RWPE1 (cell line): ENCODE results near the gene TMIE.

Experiments used
- CTCF ChIA-PET: fragments of 350-600 bp; sonication (Branson Sonifier 250); formaldehyde crosslinking; extraction: SDS; loops from one replicate; lab custom pipeline; 2021; lab: Yijun Ruan, JAX
- POLR2A ChIA-PET: fragments of 400-600 bp; formaldehyde crosslinking; extraction: SDS; loops from one replicate; lab custom pipeline; 2020; ENCODE audit warnings: antibody characterized with exemption; ENCODE audit not compliant: low non-redundant PET; lab: Yijun Ruan, JAX
- DNase-seq: peaks from one replicate; pipeline ENCODE4 v3.0.0; 2012; ENCODE audit warnings: low spot score
- H3K27ac ChIP-seq: fragments of 450-650 bp; 2 replicates; pipeline ENCODE4 v1.5.1; 2017
- CTCF ChIP-seq: fragments of 450-650 bp; conservative IDR thresholded peaks from 2 replicates; pipeline ENCODE4 v1.5.1; 2017; ENCODE audit warnings: low read depth, mild to moderate bottlenecking

The TMIE gene

GRCh38 chr3:46717447-46718231 lies 16.4 kb downstream of the TMIE start, which contains the start of gene PRSS50:
TSS of gene PRSS50 (minus strand) at chr3:46717869. CDS start at chr3:46717824, 45 bp downstream.
- CTCF ChIA-PET = interaction anchor here (0.5 kb wide), 1 partner anchor 177 kb away, joined by 3 read pairs; no protein-coding TSS in a partner anchor
- no peak within 1 kb of the TSS for H3K27ac ChIP-seq
- no peak for DNase-seq
- TF ChIP-seq CTCF = peak; percentile 16; the same call in 1 of the 2 replicates
- POLR2A ChIA-PET = no interaction called here

- TF ChIP-seq CTCF = no peak
- H3K27ac ChIP-seq = no peak overlapping the region
- POLR2A ChIA-PET = no interaction called here
- CTCF ChIA-PET = no interaction called here
- no peak for DNase-seq
Measured at GRCh38 chr3:46719044-46719565, 17.9 kb downstream of the TMIE start.

- POLR2A ChIA-PET = no interaction called here
- no peak overlapping the region for H3K27ac ChIP-seq
- CTCF ChIA-PET = no interaction called here
- no peak for DNase-seq
- TF ChIP-seq CTCF = no peak
Measured at GRCh38 chr3:46719735-46720271, 18.6 kb downstream of the TMIE start.

- TF ChIP-seq CTCF = no peak
- no peak for DNase-seq
- H3K27ac ChIP-seq = no peak overlapping the region
- ChIA-PET CTCF (no interaction called here), POLR2A (no interaction called here)
Measured at GRCh38 chr3:46721009-46721408, 19.8 kb downstream of the TMIE start.

GRCh38 chr3:46722443-46722842 lies 21.3 kb downstream of the TMIE start:
- POLR2A ChIA-PET = no interaction called here
- CTCF ChIA-PET = no interaction called here
- no peak for DNase-seq
- H3K27ac ChIP-seq = no peak overlapping the region
- no peak for TF ChIP-seq CTCF

GRCh38 chr3:46724424-46724823 lies 23.2 kb downstream of the TMIE start:
- H3K27ac ChIP-seq = no peak overlapping the region
- ChIA-PET CTCF (no interaction called here), POLR2A (no interaction called here)
- no peak for DNase-seq
- no peak for TF ChIP-seq CTCF
